Measurements from ENCODE around the gene VAMP2.

- TF ChIP-seq POLR2AphosphoS5 (IDR thresholded peaks at IDR 0.05) (no peak), CTCF (IDR thresholded peaks at IDR 0.05; ENCODE audit: poor library complexity, severe bottlenecking) (no peak), EZH2 (IDR thresholded peaks at IDR 0.05; ENCODE audit: borderline replicate concordance, insufficient read depth, low read length, poor library complexity, severe bottlenecking) (no peak), TAF1 (IDR thresholded peaks at IDR 0.05; ENCODE audit: low read depth) (no peak), REST (IDR thresholded peaks at IDR 0.05; ENCODE audit: borderline replicate concordance) (no peak), RAD21 (conservative IDR thresholded peaks at IDR 0.05) (no peak)
Observed at GRCh38 chr17:8133941-8134340, 28.8 kb downstream of the VAMP2 start.
